Ovary (tissue), 3 donors: ENCODE results near the gene GPR162.

Source experiments
- CTCF ChIP-seq, 3 donors: fragments of 450-650 bp in 2 of 3; fragments of 200-600 bp in 1 of 3; IDR thresholded peaks; one replicate each; pipeline versions ENCODE4 v1.5.1 to v1.8.0; 2016 to 2022; ENCODE audit warnings: antibody characterized with exemption in 3 of 3, mild to moderate bottlenecking in 1 of 3
- EP300 ChIP-seq: sonication (generic); formaldehyde crosslinking; IDR thresholded peaks from one replicate; pipeline ENCODE4 v1.6.1; 2017; ENCODE audit warnings: antibody characterized with exemption
- POLR2A ChIP-seq: fragments of 450-650 bp; IDR thresholded peaks from one replicate; pipeline ENCODE4 v1.6.1; 2017; ENCODE audit warnings: antibody characterized with exemption, mild to moderate bottlenecking, moderate library complexity
- donor health status: DM: no; HTN: no; CAD: no.

GRCh38 chr12:6824901-6825381, 3.3 kb downstream of the GPR162 start:
- TF ChIP-seq POLR2A (no peak), CTCF (IDR thresholded peaks at IDR 0.05) (no peak), EP300 (no peak)
